ENCODE results near the gene APBA2.

DNA sequence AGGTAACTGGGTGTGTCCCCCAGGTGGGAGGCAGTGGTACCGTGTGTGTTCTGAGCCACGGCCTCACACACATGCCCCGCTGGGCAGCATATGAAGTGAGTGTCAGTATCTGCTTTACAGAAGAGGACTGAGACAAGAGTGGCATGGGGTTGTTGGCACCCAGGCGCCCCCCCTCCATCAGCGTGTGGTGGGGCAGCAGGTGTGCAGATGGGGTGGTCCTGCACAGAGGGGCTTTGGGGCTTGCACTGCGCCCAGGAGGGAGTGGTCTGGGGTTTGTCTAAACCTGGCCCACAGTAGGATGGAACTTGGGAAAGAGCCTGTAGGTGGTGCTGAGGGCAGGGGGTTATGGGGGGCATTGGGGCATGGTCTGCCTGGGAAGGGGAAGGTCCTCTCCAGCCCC lies 176.0 kb downstream of the APBA2 start:
- TF ChIP-seq CTCF (IDR thresholded peaks at IDR 0.05) (no peak), POLR2A (IDR thresholded peaks at IDR 0.05) (no peak)
